HFFc6 (cell line): ENCODE measurements around the gene FN1. TPM values are rescaled to one million over a fixed set of nuclear protein-coding genes. Genes with fewer than 3 reads are reported as not detected.

Experiments used
- DNase-seq: peaks from one replicate; pipeline ENCODE4 v3.0.0-alpha.2; 2018
- H3K27ac Mint-ChIP-seq: 2 replicates; pipeline ENCODE4 v1.8.0; 2020; ENCODE audit warnings: mild to moderate bottlenecking, mixed read lengths
- H3K27me3 Mint-ChIP-seq: 2 replicates; pipeline ENCODE4 v1.8.0; 2021; ENCODE audit warnings: mild to moderate bottlenecking, moderate library complexity, mixed read lengths; ENCODE audit not compliant: insufficient read depth
- H3K36me3 Mint-ChIP-seq: 2 replicates; pipeline ENCODE4 v1.8.0; 2021; ENCODE audit warnings: low read depth, mixed read lengths
- H3K4me1 Mint-ChIP-seq: 2 replicates; pipeline ENCODE4 v1.8.0; 2020; ENCODE audit warnings: low read depth, mixed read lengths
- H3K4me3 Mint-ChIP-seq: 2 replicates; pipeline ENCODE4 v1.8.0; 2020; ENCODE audit warnings: mild to moderate bottlenecking, moderate library complexity, mixed read lengths
- H3K9me3 Mint-ChIP-seq: 2 replicates; pipeline ENCODE4 v1.8.0; 2020; ENCODE audit warnings: mild to moderate bottlenecking, mixed read lengths
- CTCF ChIP-seq: fragments of 200-600 bp; sonication (generic); IDR thresholded peaks from 2 replicates; pipeline ENCODE4 v1.5.0; 2021; ENCODE audit warnings: antibody characterized with exemption, mild to moderate bottlenecking
- long read RNA-seq: library from polyadenylated mRNA; unstranded; transcript quantifications from one replicate; pipeline ENCODE4 v2.0.0, GENCODE V29; 2019
- total RNA-seq, 6 experiments: library from RNA; stranded (reverse); fragmentation: NEBNext Ultra II Directional; extraction: Animal tissue kit (Norgen Biotek cat#: 25700); gene quantifications; 2 replicates in 1 of 6; 3 replicates in 5 of 6; pipeline ENCODE4 v1.2.3, GENCODE V29; 2021

FN1 gene
- total RNA-seq, result 1,000 to 10,000 TPM; 2,848 to 5,249 (median 2,869) TPM
- long read RNA-seq, full-length matches to known transcripts, result 155 of 1,069 reads
- long read RNA-seq, partial matches to known transcripts, result 856 of 1,069 reads
- long read RNA-seq, other reads (novel, unspliced or antisense), result 58 of 1,069 reads

- H3K4me1 Mint-ChIP-seq, result peaks cover 66% of the 10 kb centered on the region
- H3K27ac Mint-ChIP-seq, result peak within 1 kb of the TSS; percentile 94
- peak; percentile 95 for DNase-seq
- peaks cover 39% of the 10 kb centered on the region for H3K36me3 Mint-ChIP-seq
- no peak for TF ChIP-seq CTCF
- peaks cover 14% of the 10 kb centered on the region for H3K27me3 Mint-ChIP-seq
- no peaks in the 10 kb centered on the region for H3K9me3 Mint-ChIP-seq
- H3K4me3 Mint-ChIP-seq, result peak within 1 kb of the TSS; percentile 95
These were observed at the start of gene FN1 for GRCh38 chr2:215435870-215436704. Gene FN1, minus strand, starts transcription at chr2:215436068. Its CDS starts 266 bp downstream, at chr2:215435802.

- Mint-ChIP-seq H3K9me3 (no peaks in the 10 kb centered on the region), H3K27me3 (peaks cover 2% of the 10 kb centered on the region; the same call in 1 of the 2 replicates), H3K27ac (no peak overlapping the region), H3K36me3 (no peaks in the 10 kb centered on the region), H3K4me1 (peaks cover 5% of the 10 kb centered on the region; the same call in 1 of the 2 replicates), H3K4me3 (no peak overlapping the region)
- TF ChIP-seq CTCF, result no peak
- DNase-seq, result no peak
These were observed 49.2 kb upstream of the FN1 start for GRCh38 chr2:215485032-215485431.

GRCh38 chr2:215484570-215484969, 48.7 kb upstream of the FN1 start:
- Mint-ChIP-seq H3K27ac (no peak overlapping the region), H3K4me3 (no peak overlapping the region), H3K27me3 (peaks cover 2% of the 10 kb centered on the region; the same call in 1 of the 2 replicates), H3K36me3 (no peaks in the 10 kb centered on the region), H3K4me1 (peaks cover 7% of the 10 kb centered on the region; the same call in 1 of the 2 replicates), H3K9me3 (no peaks in the 10 kb centered on the region)
- TF ChIP-seq CTCF, result no peak
- DNase-seq, result no peak

GRCh38 chr2:215483431-215483830, 47.6 kb upstream of the FN1 start:
- no peak for TF ChIP-seq CTCF
- Mint-ChIP-seq H3K27me3 (no peaks in the 10 kb centered on the region), H3K4me1 (peaks cover 15% of the 10 kb centered on the region), H3K36me3 (no peaks in the 10 kb centered on the region), H3K27ac (no peak overlapping the region), H3K9me3 (no peaks in the 10 kb centered on the region), H3K4me3 (no peak overlapping the region)
- no peak for DNase-seq

GRCh38 chr2:215479536-215480240, 43.8 kb upstream of the FN1 start:
- no peaks in the 10 kb centered on the region for H3K36me3 Mint-ChIP-seq
- H3K4me1 Mint-ChIP-seq, result peaks cover 35% of the 10 kb centered on the region
- H3K27ac Mint-ChIP-seq, result no peak overlapping the region
- no peaks in the 10 kb centered on the region for H3K9me3 Mint-ChIP-seq
- no peaks in the 10 kb centered on the region for H3K27me3 Mint-ChIP-seq
- TF ChIP-seq CTCF, result no peak
- no peak overlapping the region for H3K4me3 Mint-ChIP-seq
- no peak for DNase-seq
